ENCODE data around the gene SAMD13. TPM values are rescaled to one million over a fixed set of nuclear protein-coding genes. Genes with fewer than 3 reads are reported as not detected.

SAMD13 gene
- total RNA-seq, 1 donor from 2014 or later: 0.93 TPM

DNA sequence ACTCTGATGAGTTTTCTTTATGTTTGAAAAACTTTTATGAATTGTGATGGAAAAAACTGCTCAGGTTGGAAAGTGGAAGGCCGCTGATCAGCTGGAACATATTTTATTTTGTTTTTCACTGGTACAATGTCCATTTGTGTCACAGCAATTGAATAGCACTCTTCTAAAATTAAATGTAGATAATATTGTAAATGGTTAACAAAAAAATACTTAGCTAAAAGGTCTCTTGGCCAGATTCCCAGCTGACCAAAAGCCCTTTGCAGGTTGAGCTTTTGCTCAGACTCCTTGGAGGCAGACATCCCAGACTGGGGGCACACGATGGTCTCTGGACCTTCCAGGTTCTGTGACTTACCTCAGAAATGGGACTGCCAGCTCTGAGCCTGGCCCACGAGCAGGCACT, 26.3 kb downstream of the SAMD13 start:
- Histone ChIP-seq H4K20me1 (ENCODE audit: insufficient read depth, low read length) (no peaks in the 10 kb centered on the region), H3K4me3 (ENCODE audit: insufficient read depth, low read depth, low read length) (no peak overlapping the region), H3K4me1 (ENCODE audit: insufficient read depth, low read length) (no peaks in the 10 kb centered on the region), H3K9me3 (ENCODE audit: insufficient read depth, low read depth, low read length) (no peaks in the 10 kb centered on the region), H3K79me2 (ENCODE audit: insufficient read depth, low read length) (no peaks in the 10 kb centered on the region), H2AFZ (ENCODE audit: low read depth, low read length) (no peak overlapping the region), H3K4me2 (ENCODE audit: low read length) (no peak overlapping the region), H3K9ac (ENCODE audit: low read length) (no peak overlapping the region), H3K27ac (ENCODE audit: low read depth, low read length) (no peak overlapping the region), H3K36me3 (ENCODE audit: insufficient read depth, low read length) (no peaks in the 10 kb centered on the region), H3K27me3 (ENCODE audit: insufficient read depth, low read length) (no peaks in the 10 kb centered on the region)
- Mint-ChIP-seq H3K27me3 (ENCODE audit: low read depth, unreplicated experiment) (no peaks in the 10 kb centered on the region), H3K9me3 (ENCODE audit: unreplicated experiment) (peaks cover 3% of the 10 kb centered on the region), H3K4me1 (ENCODE audit: low read depth, unreplicated experiment) (no peaks in the 10 kb centered on the region), H3K4me3 (ENCODE audit: unreplicated experiment) (no peak overlapping the region), H3K36me3 (ENCODE audit: low read depth, unreplicated experiment) (peaks cover 4% of the 10 kb centered on the region), H3K27ac (ENCODE audit: unreplicated experiment) (no peak overlapping the region)
- TF ChIP-seq EZH2 (IDR thresholded peaks at IDR 0.05; ENCODE audit: insufficient read depth, low read length): no peak
- TF ChIP-seq, protein P1, sequence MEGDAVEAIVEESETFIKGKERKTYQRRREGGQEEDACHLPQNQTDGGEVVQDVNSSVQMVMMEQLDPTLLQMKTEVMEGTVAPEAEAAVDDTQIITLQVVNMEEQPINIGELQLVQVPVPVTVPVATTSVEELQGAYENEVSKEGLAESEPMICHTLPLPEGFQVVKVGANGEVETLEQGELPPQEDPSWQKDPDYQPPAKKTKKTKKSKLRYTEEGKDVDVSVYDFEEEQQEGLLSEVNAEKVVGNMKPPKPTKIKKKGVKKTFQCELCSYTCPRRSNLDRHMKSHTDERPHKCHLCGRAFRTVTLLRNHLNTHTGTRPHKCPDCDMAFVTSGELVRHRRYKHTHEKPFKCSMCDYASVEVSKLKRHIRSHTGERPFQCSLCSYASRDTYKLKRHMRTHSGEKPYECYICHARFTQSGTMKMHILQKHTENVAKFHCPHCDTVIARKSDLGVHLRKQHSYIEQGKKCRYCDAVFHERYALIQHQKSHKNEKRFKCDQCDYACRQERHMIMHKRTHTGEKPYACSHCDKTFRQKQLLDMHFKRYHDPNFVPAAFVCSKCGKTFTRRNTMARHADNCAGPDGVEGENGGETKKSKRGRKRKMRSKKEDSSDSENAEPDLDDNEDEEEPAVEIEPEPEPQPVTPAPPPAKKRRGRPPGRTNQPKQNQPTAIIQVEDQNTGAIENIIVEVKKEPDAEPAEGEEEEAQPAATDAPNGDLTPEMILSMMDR (IDR thresholded peaks at IDR 0.05; ENCODE audit: insufficient read depth, low read depth, low read length): no peak
- DNase-seq (ENCODE audit: low read depth): no peak
- FAIRE-seq: no peak

DNA sequence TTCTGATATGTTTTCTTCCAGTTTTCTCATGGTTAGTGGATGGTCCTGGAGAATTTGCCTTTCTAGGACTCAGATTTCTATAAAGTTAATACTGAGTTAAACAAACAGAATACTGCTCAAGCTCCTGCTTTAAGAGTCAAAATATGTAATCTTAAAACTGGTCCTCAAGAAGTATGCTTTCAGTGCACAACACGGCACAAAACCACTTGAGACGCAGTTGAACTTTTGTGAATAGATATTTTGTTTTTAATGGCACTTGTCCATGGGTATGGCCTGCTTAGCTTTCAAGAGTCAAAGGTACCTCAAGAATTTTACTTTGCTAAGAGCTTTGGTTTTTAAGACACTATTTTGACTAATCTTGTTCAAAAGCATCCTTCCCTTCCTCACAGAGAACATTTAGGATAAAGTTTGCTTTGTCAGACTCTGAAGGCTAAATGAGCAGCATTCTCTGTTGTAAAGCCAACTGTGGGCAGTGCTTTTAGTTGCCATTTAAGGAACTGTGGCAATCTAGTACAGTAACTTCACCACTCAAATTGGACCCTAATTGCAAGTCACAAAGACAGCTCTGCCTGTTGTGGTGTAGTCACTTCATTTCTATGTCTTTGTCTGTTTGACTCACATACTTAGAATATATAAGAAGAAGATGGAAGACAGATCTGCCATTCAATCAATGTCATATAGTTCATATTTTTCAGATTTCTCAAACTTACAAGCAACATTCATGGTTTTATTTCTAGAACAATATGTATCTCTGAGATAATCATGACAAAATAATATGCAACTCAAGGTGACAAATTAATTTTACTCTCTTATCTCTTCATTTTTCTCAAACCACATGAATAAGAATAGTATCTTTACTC, 28.8 kb downstream of the SAMD13 start:
- H3K9me3 Mint-ChIP-seq (ENCODE audit: unreplicated experiment): peaks cover 3% of the 10 kb centered on the region
- FAIRE-seq: no peak

More for the DNA sequence above, 28.8 kb downstream of the SAMD13 start:
- H3K4me2 ChIP-seq (ENCODE audit: low read length): no peak overlapping the region
- H3K36me3 Mint-ChIP-seq (ENCODE audit: low read depth, unreplicated experiment): peaks cover 4% of the 10 kb centered on the region
- no peaks in the 10 kb centered on the region for H3K79me2 ChIP-seq (ENCODE audit: insufficient read depth, low read length)
- no peak overlapping the region for H3K4me3 ChIP-seq (ENCODE audit: insufficient read depth, low read depth, low read length)
- H3K27me3 ChIP-seq (ENCODE audit: insufficient read depth, low read length): no peaks in the 10 kb centered on the region
- H3K36me3 ChIP-seq (ENCODE audit: insufficient read depth, low read length): no peaks in the 10 kb centered on the region
- no peak overlapping the region for H3K4me3 Mint-ChIP-seq (ENCODE audit: unreplicated experiment)
- no peak overlapping the region for H3K27ac Mint-ChIP-seq (ENCODE audit: unreplicated experiment)
- H3K27ac ChIP-seq (ENCODE audit: low read depth, low read length): no peak overlapping the region
- no peak overlapping the region for H3K9ac ChIP-seq (ENCODE audit: low read length)
- H3K9me3 ChIP-seq (ENCODE audit: insufficient read depth, low read depth, low read length): no peaks in the 10 kb centered on the region
- DNase-seq (ENCODE audit: low read depth): peak; percentile 56
- H4K20me1 ChIP-seq (ENCODE audit: insufficient read depth, low read length): no peaks in the 10 kb centered on the region
- no peak overlapping the region for H2AFZ ChIP-seq (ENCODE audit: low read depth, low read length)
- no peaks in the 10 kb centered on the region for H3K4me1 ChIP-seq (ENCODE audit: insufficient read depth, low read length)
- TF ChIP-seq EZH2 (IDR thresholded peaks at IDR 0.05; ENCODE audit: insufficient read depth, low read length): no peak
- TF ChIP-seq, protein P1 (IDR thresholded peaks at IDR 0.05; ENCODE audit: insufficient read depth, low read depth, low read length): no peak
- H3K4me1 Mint-ChIP-seq (ENCODE audit: low read depth, unreplicated experiment): no peaks in the 10 kb centered on the region
- no peaks in the 10 kb centered on the region for H3K27me3 Mint-ChIP-seq (ENCODE audit: low read depth, unreplicated experiment)
